Stimulated activated CD8-positive, alpha-beta memory T cell treated with anti-CD3 and anti-CD28 coated beads, Interleukin-4, amount 100 ng/mL, for 4 hours (primary cell): ENCODE data around the gene CCDC47.

ENCODE experiments used
- DNase-seq, 2 donors: peaks; one replicate each; pipeline ENCODE4 v3.0.0-alpha.2; 2020; ENCODE audit warnings: low read depth in 2 of 2, low spot score in 1 of 2

The CCDC47 gene

GRCh38 chr17:63785556-63785955 lies 12.2 kb upstream of the CCDC47 start:
- no peak for DNase-seq

GRCh38 chr17:63783522-63783921 lies 10.1 kb upstream of the CCDC47 start:
- no peak for DNase-seq

GRCh38 chr17:63780928-63781327 lies 7.5 kb upstream of the CCDC47 start:
- no peak for DNase-seq

- DNase-seq = no peak
Observed at GRCh38 chr17:63780507-63780906, 7.1 kb upstream of the CCDC47 start.

- DNase-seq = no peak
Observed at GRCh38 chr17:63775420-63775819, 2.0 kb upstream of the CCDC47 start.

GRCh38 chr17:63774969-63775265 lies 1.5 kb upstream of the CCDC47 start:
- DNase-seq = no peak

- DNase-seq = peak; percentile 7 to 78
Observed at GRCh38 chr17:63774141-63774968, 958 bp upstream of the CCDC47 start, which contains the start of gene DDX42. TSS of gene DDX42 (plus strand) at chr17:63774170. CDS start at chr17:63787050, 12,880 bp downstream.

- no peak for DNase-seq
Observed at GRCh38 chr17:63772801-63773271, 561 bp downstream of the CCDC47 start.

GRCh38 chr17:63768433-63768832 lies 5.0 kb downstream of the CCDC47 start:
- no peak for DNase-seq

GRCh38 chr17:63766754-63767153 lies 6.6 kb downstream of the CCDC47 start:
- DNase-seq = no peak

- no peak for DNase-seq
Observed at GRCh38 chr17:63764716-63765115, 8.7 kb downstream of the CCDC47 start.

GRCh38 chr17:63762161-63763078 lies 11.0 kb downstream of the CCDC47 start:
- DNase-seq = no peak

- DNase-seq = no peak
Observed at GRCh38 chr17:63760771-63761539, 12.4 kb downstream of the CCDC47 start.

GRCh38 chr17:63758428-63758827 lies 15.0 kb downstream of the CCDC47 start:
- DNase-seq = no peak

- DNase-seq = no peak
Observed at GRCh38 chr17:63754046-63754445, 19.4 kb downstream of the CCDC47 start.

GRCh38 chr17:63753215-63753614 lies 20.2 kb downstream of the CCDC47 start:
- DNase-seq = no peak

- DNase-seq = no peak
Observed at GRCh38 chr17:63752707-63753106, 20.7 kb downstream of the CCDC47 start.

- no peak for DNase-seq
Observed at GRCh38 chr17:63751806-63752205, 21.6 kb downstream of the CCDC47 start.

GRCh38 chr17:63741408-63742173 lies 31.8 kb downstream of the CCDC47 start, which contains the start of gene STRADA:
TSS of gene STRADA (minus strand) at chr17:63741799. CDS start at chr17:63728369, 13,430 bp downstream.
- peak; percentile 95 to 98 for DNase-seq

GRCh38 chr17:63741143-63741407 lies 32.3 kb downstream of the CCDC47 start:
- DNase-seq = peak in 1 of 2 donors; percentile 17
